Aorta (tissue), 5 donors: ENCODE measurements around the gene DDO. TPM values are rescaled to one million over a fixed set of nuclear protein-coding genes. Genes with fewer than 3 reads are reported as not detected.

Experiments used
- ATAC-seq: fragments of 200-7000 bp; cut with Tn5 transposase; one replicate; pipeline ENCODE4 v1.9.1; 2022; ENCODE audit warnings: moderate library complexity; ENCODE audit not compliant: low FRiP score
- DNase-seq, 2 donors: peaks; one replicate each; pipeline ENCODE4 v3.0.0-alpha.2; 2020
- H3K27ac ChIP-seq, 2 donors: one replicate each; pipeline ENCODE4 v1.5.1; 2013; ENCODE audit warnings: low read length in 2 of 2, mild to moderate bottlenecking in 2 of 2, moderate library complexity in 2 of 2, control low read depth in 1 of 2, inconsistent platforms in 1 of 2, low read depth in 1 of 2
- H3K27me3 ChIP-seq, 2 donors: one replicate each; pipeline ENCODE4 v1.6.1; 2013; ENCODE audit warnings: control low read depth in 1 of 2, low read length in 1 of 2, mild to moderate bottlenecking in 1 of 2, moderate library complexity in 1 of 2; ENCODE audit not compliant: insufficient read depth in 2 of 2, control insufficient read depth in 1 of 2
- H3K36me3 ChIP-seq, 2 donors: one replicate each; pipeline ENCODE4 v1.6.1; 2013; ENCODE audit warnings: control low read depth in 1 of 2, low read length in 1 of 2, mild to moderate bottlenecking in 1 of 2; ENCODE audit not compliant: insufficient read depth in 2 of 2, control insufficient read depth in 1 of 2
- H3K4me1 ChIP-seq, 2 donors: one replicate each; pipeline ENCODE4 v1.6.1; 2013; ENCODE audit warnings: low read length in 2 of 2, control low read depth in 1 of 2, mild to moderate bottlenecking in 1 of 2, moderate library complexity in 1 of 2; ENCODE audit not compliant: insufficient read depth in 2 of 2, control insufficient read depth in 1 of 2
- H3K4me3 ChIP-seq, 2 donors: one replicate each; pipeline ENCODE4 v1.5.1; 2013; ENCODE audit warnings: low read length in 2 of 2, control low read depth in 1 of 2, mild to moderate bottlenecking in 1 of 2
- H3K9me3 ChIP-seq: one replicate; pipeline ENCODE4 v1.6.1; 2013; ENCODE audit warnings: mild to moderate bottlenecking, low read length; ENCODE audit not compliant: control insufficient read depth
- WGBS, 2 donors: extraction: QIAGEN DNeasy Blood & Tissue Kit; methylation state at CpG; one replicate each; pipeline ENCODE4 v1.1.7; 2013; 5-methylcytosine and 5-hydroxymethylcytosine counted together
- intact Hi-C, 2 donors: fragments of 100-400 bp; cut with DNase I; formaldehyde crosslinking; loops; one replicate each; pipeline versions ENCODE4 v1.14.2 to v1.15.0; 2022
- polyA plus RNA-seq, 2 donors: library from polyadenylated mRNA; stranded (reverse); fragments of 200-250 nt; gene quantifications; one replicate each; pipeline ENCODE4 v1.2.3, GENCODE V29; 2013
- total RNA-seq, 2 donors: library from RNA; stranded (reverse); fragmentation: NEBNext Ultra II Directional; extraction: Animal tissue kit (Norgen Biotek cat#: 25700); gene quantifications; one replicate each; pipeline ENCODE4 v1.2.1, GENCODE V29; 2021
- donor health status: healthy with polysubstance abuse.
- donor health status: Bipolar disorder and iron deficiency.
- donor health status: DM: no; HTN: no; CAD: no.
- donor health status: DM: no; HTN: no; CAD: no.
- donor health status: DM: yes; HTN: yes; CAD: no.

Gene DDO
- total and polyA plus RNA-seq, 4 donors: 1.3 to 6.6 (median 2.7) TPM

DNA sequence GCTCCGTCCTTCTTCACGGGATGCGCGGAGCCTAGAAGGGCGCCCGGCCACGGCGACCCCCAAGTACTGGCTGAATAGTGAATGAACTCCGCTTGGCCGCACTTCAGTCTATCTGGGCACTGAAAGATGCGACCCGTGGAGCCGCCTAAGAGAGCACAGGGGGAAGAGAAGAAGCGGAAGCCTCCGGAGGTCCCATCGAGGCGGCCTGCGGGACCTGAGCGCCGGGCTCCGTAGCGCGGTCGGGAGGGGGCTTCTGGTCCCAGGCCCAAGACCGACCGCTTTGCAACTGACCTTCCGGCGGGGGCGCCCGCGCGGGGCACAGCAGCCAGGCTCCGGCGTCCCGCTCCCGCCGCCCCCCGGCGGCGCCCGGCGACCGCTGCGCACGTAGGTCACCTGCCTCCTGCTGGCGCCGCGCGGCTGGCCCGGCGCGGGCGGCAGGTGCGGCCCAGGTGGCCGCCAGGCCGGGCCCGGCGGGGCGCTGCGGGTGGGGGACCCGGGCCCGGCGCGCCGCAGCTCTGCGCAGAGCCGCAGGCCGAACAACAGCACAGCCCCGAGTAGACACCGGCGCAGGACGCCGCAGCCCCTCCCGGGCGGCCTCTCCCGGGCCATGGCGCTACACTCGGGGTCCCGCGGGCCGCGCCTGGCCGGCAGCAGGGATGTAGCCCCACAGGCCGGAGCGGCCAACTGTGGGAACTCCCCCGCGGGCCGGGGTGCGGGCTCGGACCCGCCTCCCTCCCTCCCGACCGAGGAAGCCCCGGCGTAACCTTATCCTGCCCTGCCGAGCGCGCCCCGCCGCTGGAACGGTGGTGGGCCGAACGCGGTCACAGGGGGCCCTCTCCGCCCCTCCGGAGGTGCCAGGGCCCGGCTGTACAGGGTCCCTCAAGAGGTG lies 57.5 kb downstream of the DDO start, which contains the start of gene METTL24:
Gene METTL24 (minus strand): TSS at position 686 of the 889 bp plus-strand sequence. CDS start 77 bp downstream, at position 609.
- no peaks in the 10 kb centered on the region for H3K36me3 ChIP-seq
- H3K9me3 ChIP-seq: no peaks in the 10 kb centered on the region
- DNase-seq: peak; percentile 55 to 82
- peaks cover 0 to 8% of the 10 kb centered on the region in 2 donors for H3K4me1 ChIP-seq
- intact Hi-C loops: no loop called here
- peak within 1 kb of the TSS; percentile 58 to 88 for H3K4me3 ChIP-seq
- no peaks in the 10 kb centered on the region for H3K27me3 ChIP-seq
- peak; percentile 52 for ATAC-seq
- 1 to 2% methylated on average over 69 to 107 of the region's 107 CpGs for WGBS, 2 donors
- peak within 1 kb of the TSS; percentile 63 to 97 for H3K27ac ChIP-seq

DNA sequence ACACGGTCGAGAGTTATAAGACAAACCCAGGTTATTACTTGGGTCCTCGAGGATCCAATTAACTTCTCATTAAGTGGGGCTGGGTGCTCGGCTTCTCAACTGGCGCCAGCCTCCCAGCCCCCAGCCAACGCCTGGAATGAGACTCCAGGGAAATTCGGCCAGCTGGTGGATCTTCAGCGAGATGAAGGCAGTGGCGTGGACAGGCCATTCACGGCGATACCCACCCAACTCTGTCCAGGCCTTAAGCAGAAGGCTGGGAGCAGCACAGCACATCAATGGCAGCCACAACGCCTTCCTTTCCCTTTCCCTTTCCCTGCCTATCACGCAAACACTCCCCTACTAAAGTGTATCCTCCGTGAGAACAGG lies 58.1 kb downstream of the DDO start:
- Histone ChIP-seq H3K27me3 (no peaks in the 10 kb centered on the region), H3K4me3 (peak overlapping the region; percentile 58 to 88), H3K4me1 (peaks cover 0 to 8% of the 10 kb centered on the region in 2 donors), H3K36me3 (no peaks in the 10 kb centered on the region), H3K9me3 (no peaks in the 10 kb centered on the region), H3K27ac (peak overlapping the region; percentile 50 to 97)
- WGBS, 2 donors: 52 to 67% methylated on average over 14 of the region's 14 CpGs
- ATAC-seq (peak; percentile 31), DNase-seq (no peak)
- intact Hi-C loops: no loop called here

- Histone ChIP-seq H3K9me3 (no peaks in the 10 kb centered on the region), H3K4me1 (peaks cover 4 to 8% of the 10 kb centered on the region in 2 donors), H3K4me3 (no peak overlapping the region), H3K27ac (no peak overlapping the region), H3K27me3 (no peaks in the 10 kb centered on the region), H3K36me3 (no peaks in the 10 kb centered on the region)
- intact Hi-C loops: no loop called here
- ATAC-seq: no peak
- DNase-seq: no peak
- WGBS, 2 donors: 94 to 97% methylated on average over 15 of the region's 15 CpGs
These were observed 58.6 kb downstream of the DDO start for GRCh38 chr6:110356778-110357177.

DNA sequence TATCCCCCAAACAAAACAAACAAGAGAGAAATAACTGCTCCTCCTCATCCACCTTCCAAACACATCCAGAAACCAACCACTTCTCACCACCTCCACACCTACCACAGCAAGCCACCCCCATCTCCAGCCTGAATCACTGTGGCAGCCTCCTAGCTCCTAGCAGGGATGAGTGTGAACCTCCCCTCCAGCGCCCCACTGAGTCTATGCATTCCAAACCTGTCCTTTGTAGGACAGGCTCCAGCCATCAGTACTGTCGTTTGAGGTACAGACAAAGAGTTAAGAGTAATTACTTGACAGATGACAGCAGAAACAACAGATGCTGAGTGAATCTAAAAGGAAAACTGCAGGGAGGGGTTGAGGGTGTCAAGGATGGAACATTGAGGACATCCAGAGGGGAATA lies 59.6 kb downstream of the DDO start:
- no peaks in the 10 kb centered on the region for H3K9me3 ChIP-seq
- WGBS, 2 donors: 76 to 86% methylated on average over 2 of the region's 2 CpGs
- H3K36me3 ChIP-seq: no peaks in the 10 kb centered on the region
- no peak overlapping the region for H3K4me3 ChIP-seq
- no peak overlapping the region for H3K27ac ChIP-seq
- DNase-seq (no peak), ATAC-seq (no peak)
- intact Hi-C loops: no loop called here
- peaks cover 4 to 8% of the 10 kb centered on the region in 2 donors for H3K4me1 ChIP-seq
- H3K27me3 ChIP-seq: no peaks in the 10 kb centered on the region

DNA sequence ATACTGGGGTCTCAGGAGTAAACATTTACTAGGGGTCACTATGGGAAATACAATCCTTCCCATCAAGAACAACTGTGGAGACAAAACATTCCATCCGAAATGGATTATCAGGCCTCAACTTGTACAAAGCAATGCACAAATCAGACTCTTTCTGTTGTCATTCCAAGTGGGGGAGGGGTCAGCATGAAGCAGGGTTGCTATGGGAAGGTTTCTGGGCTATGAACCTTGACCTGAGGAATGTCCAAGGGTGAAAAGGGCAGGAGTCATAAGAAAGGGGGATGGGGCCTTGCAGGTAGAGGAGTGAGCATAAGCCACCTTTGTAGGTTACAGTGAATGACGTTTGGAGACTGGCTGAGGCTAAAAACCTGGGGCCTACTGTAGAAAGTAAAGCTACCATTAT lies 60.4 kb downstream of the DDO start:
- peaks cover 4 to 8% of the 10 kb centered on the region in 2 donors for H3K4me1 ChIP-seq
- DNase-seq: no peak
- no peaks in the 10 kb centered on the region for H3K27me3 ChIP-seq
- H3K4me3 ChIP-seq: no peak overlapping the region
- 72 to 89% methylated on average over 2 of the region's 2 CpGs for WGBS, 2 donors
- no peaks in the 10 kb centered on the region for H3K9me3 ChIP-seq
- no peak overlapping the region for H3K27ac ChIP-seq
- no peaks in the 10 kb centered on the region for H3K36me3 ChIP-seq
- ATAC-seq: no peak
- intact Hi-C loops: no loop called here

GRCh38 chr6:110354153-110354552 lies 61.2 kb downstream of the DDO start:
- Histone ChIP-seq H3K27ac (peak overlapping the region in 1 of 2 donors; percentile 58), H3K4me3 (no peak overlapping the region), H3K9me3 (no peaks in the 10 kb centered on the region), H3K36me3 (peaks cover 0 to 1% of the 10 kb centered on the region in 2 donors), H3K27me3 (no peaks in the 10 kb centered on the region), H3K4me1 (peaks cover 4 to 8% of the 10 kb centered on the region in 2 donors)
- WGBS, 2 donors: 55 to 72% methylated on average over 2 of the region's 2 CpGs
- DNase-seq (no peak), ATAC-seq (no peak)
- intact Hi-C loops: no loop called here

- Histone ChIP-seq H3K4me1 (peaks cover 4 to 8% of the 10 kb centered on the region in 2 donors), H3K27ac (peak overlapping the region in 1 of 2 donors; percentile 7), H3K9me3 (no peaks in the 10 kb centered on the region), H3K36me3 (peaks cover 0 to 1% of the 10 kb centered on the region in 2 donors), H3K4me3 (no peak overlapping the region), H3K27me3 (no peaks in the 10 kb centered on the region)
- intact Hi-C loops: no loop called here
- 3 to 11% methylated on average over 4 of the region's 4 CpGs for WGBS, 2 donors
- DNase-seq (no peak), ATAC-seq (peak; percentile 51)
These were observed 61.8 kb downstream of the DDO start for GRCh38 chr6:110353457-110354001.

- peaks cover 4 to 8% of the 10 kb centered on the region in 2 donors for H3K4me1 ChIP-seq
- intact Hi-C loops: no loop called here
- no peak for ATAC-seq
These were observed 62.7 kb downstream of the DDO start for GRCh38 chr6:110352563-110353262.

More at GRCh38 chr6:110352563-110353262, 62.7 kb downstream of the DDO start:
- Histone ChIP-seq H3K9me3 (no peaks in the 10 kb centered on the region), H3K36me3 (peaks cover 0 to 1% of the 10 kb centered on the region in 2 donors), H3K4me3 (no peak overlapping the region), H3K27ac (peak overlapping the region; percentile 69 to 97), H3K27me3 (no peaks in the 10 kb centered on the region)
- WGBS, 2 donors: 7 to 11% methylated on average over 7 of the region's 7 CpGs
- DNase-seq: no peak
